T47D (cell line): ENCODE data around the gene SARS2.
"Not testable (repeated sequence)": the region's sequence is repeated elsewhere in the genome, so short reads cannot be mapped to it uniquely, and the experiment has no call there.

Experiments used
- DNase-seq, 2 experiments: peaks; one replicate each; pipeline versions ENCODE4 v3.0.0 to v3.0.0-alpha.2; 2011 to 2012; ENCODE audit warnings: low read depth in 1 of 2, low spot score in 1 of 2
- JUND ChIP-seq: IDR thresholded peaks from 2 replicates; pipeline ENCODE4 v1.6.1; 2012; ENCODE audit warnings: low read depth
- in situ Hi-C: cut with HindIII; loops from 2 replicates; pipeline ENCODE4 v1.10.0; 2016; ENCODE audit warnings: low sequenced_read_pairs, low pct_unique_long_range_greater_than_20kb

SARS2 gene, protein sequence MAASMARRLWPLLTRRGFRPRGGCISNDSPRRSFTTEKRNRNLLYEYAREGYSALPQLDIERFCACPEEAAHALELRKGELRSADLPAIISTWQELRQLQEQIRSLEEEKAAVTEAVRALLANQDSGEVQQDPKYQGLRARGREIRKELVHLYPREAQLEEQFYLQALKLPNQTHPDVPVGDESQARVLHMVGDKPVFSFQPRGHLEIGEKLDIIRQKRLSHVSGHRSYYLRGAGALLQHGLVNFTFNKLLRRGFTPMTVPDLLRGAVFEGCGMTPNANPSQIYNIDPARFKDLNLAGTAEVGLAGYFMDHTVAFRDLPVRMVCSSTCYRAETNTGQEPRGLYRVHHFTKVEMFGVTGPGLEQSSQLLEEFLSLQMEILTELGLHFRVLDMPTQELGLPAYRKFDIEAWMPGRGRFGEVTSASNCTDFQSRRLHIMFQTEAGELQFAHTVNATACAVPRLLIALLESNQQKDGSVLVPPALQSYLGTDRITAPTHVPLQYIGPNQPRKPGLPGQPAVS

DNA sequence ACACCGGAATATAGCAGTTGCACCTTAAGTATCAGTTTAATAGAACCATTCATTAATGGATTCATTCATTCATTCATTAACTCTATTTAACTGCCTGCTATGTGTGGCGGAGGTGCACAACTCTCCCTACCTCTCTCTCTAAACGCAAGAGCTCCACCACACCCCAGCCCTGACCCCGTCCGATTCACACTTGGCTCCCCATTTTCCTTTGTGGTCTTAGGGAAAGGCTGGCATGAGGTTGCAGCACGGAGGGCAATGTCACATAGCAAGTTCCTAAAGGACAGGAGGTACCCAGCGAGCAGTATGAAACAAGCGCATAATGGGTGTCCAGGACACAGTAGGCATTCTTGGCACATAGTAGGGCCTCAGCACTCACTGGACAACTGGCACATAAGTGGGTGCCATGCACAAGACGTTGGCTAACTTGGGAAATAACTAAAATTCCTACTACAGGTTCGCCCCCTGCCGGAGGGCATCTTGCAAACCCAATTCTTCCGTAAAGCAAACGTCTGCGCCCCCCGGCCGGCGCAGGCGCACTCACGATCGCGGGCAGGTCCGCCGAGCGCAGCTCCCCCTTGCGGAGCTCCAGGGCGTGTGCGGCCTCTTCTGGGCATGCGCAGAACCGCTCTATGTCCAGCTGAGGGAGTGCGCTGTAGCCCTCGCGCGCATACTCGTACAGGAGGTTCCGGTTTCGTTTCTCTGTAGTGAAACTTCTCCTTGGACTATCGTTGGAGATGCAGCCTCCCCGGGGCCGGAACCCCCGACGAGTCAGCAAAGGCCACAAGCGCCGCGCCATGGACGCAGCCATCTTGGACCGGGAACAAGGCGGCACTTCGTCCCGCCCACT is at the start of gene SARS2:
Gene SARS2 (minus strand): TSS at position 835 of the 847 bp plus-strand sequence. CDS start 27 bp downstream, at position 808.
- in situ Hi-C loops: no loop called here
- no peak for TF ChIP-seq JUND
- DNase-seq: peak; percentile 73 to 93

DNA sequence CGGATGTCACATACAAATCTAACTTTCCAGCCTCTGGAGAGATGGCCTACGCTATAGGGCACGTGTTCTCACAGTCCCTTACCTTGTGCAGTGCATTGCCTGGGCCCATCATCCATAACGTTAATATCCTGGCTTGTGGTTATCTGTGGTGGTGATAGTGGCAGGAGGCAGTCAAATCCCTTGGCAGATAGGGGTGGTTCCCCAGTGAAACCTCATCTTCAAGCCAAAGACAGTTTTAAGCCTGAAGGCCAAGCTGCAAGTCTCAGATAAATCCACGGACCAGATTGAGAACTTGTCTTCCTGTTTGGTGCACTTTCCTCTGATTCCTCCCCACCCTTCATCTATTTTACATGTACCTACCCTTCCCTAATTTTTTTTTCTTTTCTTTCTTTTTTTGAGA is 49.2 kb upstream of the SARS2 start:
- DNase-seq: no peak
- in situ Hi-C loops: no loop called here
- TF ChIP-seq JUND: no peak

DNA sequence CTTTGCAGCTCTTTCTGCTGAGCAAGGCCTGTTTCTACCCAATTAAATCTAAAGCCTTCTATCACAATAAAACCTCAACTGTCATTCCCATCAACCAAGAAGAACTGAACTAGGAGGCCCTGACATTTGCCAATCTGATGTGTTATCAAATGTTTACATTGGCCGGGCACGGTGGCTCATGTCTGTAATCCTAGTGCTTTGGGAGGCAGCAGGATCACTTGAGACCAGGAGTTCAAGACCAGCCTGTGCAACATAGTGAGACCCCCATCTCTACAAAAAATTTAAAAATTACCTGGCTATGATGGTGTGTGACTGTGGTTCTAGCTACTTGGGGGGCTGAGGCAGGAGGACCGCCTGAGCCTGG is 47.7 kb upstream of the SARS2 start:
- in situ Hi-C loops: no loop called here
- no peak for DNase-seq
- TF ChIP-seq JUND: no peak

DNA sequence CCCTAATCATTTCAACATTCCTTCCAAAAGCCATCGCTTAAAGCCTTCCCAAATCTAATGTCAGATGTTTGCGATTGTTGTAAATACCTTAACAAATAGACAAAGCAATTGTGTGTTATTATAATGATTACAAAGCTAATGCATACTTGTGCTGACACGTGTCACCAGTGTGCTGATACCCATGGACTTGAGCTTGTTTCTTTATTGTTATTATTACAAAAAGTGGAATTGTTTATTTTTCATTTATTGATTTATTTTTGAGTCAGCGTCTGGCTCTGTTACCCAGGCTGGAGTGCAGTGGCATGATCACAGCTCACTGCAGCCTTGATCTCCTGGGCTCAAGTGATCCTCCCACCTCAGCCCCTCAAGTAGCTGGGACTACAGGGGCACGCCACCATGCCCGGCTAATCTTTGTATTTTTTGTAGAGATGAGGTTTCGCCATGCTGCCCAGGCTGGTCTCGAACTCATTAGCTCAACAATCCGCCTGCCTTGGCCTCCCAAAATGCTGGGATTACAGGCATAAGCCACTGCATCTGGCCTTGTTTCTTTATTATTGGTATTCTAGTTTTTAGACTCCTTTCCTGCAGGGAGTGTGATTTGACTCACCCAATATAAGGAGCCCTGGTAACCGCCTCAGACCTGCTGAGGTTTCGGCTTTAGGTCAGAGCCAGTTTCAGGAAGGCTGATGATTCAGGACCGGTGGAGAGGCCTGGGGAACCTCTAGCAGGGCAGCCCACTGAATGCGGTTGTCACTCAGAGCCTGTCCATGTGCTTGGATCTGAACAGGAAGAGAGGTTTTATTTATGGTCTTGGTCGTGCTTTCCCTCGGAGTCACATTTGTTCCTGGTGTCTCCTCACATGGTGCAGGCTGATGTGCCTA is 47.1 kb upstream of the SARS2 start:
- no peak for TF ChIP-seq JUND
- DNase-seq: no peak
- in situ Hi-C loops: no loop called here

DNA sequence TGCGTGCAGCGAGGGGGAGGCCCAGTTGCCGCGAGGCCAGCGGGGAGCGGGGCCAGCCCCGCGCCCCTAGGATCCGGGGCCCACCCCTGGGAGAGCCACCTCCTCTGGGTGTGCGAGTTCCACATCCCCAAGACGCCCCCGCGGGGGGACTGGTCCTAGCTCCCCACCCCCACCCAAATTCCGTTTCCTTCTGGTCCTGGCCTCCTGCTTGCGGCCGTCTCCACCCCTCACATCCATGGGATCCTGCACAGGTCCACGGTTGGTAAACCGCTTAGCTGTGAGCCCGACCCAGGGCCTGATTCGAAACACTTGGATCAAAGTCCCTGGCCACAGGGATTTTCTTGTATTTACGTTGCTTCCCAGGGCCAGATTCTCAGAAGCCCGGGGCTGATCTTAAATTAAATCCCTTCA is 45.3 kb upstream of the SARS2 start:
- in situ Hi-C loops: no loop called here
- no peak for TF ChIP-seq JUND
- peak in 1 of 2 experiments; percentile 31 for DNase-seq

DNA sequence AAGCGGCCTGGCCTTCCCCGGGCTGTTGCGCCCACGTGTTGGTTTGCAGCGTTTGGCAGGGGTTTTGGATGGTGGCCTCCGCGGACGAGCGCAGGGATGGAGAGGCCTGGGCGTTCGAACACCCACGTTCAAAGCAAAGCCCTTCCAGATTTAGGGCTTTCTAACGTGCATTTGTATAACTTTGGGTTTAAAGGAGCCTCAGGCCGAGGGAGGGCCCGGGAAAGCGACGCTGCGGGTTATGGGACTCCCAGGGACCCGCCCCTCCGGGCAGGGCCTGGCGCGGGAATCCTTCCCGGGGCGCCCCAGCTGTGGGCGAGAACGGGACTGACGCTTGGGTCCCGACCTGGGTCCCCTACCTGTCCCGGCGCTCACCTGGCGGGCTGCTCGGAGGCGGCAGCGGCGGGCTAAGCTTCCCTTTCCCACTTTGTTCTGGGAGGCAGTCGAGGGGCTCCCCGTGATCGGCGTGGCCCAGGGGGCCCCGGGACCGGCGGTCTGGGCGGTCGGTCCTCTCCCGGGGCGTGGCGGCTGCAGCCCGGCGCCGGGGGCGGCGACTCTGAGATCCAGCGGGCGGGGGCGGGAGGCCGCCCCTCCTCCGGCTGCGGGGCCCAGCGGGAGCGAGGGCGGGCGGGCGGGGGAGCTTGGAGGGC is 44.8 kb upstream of the SARS2 start, which contains the start of gene FBXO17:
Gene FBXO17 (minus strand): TSS at position 529 of the 647 bp plus-strand sequence. CDS start 25,423 bp downstream, outside the sequence.
- DNase-seq: peak in 1 of 2 experiments; percentile 60
- in situ Hi-C loops: no loop called here
- TF ChIP-seq JUND: no peak

DNA sequence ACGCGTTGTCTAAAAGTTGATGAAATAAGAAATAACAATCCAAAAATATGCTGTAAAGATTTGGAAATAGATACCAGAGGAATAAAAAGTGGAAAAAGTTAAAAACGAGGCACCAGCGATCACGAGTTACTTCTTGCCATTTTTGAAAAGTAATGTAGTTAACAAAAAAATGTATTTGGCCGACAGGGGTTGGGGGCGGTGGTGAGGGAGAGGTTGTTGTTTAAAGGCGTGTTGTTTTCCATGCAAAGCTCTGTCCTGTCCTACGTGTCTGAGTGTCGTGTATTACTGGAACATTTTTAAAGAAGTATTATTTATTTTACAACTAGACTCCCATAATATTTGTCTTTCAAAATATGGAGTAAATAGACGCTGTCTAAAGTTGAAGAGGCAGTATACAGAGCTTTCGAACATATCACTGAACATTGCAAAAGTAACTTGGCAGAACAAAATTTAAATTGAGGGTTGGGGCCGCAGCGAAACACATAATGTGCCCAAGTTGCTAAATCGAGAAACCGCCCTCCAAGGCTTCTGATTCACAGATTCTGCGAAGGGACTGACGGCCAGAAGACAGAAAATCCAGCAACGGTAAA is 44.2 kb upstream of the SARS2 start:
- no peak for DNase-seq
- in situ Hi-C loops: no loop called here
- no peak for TF ChIP-seq JUND

DNA sequence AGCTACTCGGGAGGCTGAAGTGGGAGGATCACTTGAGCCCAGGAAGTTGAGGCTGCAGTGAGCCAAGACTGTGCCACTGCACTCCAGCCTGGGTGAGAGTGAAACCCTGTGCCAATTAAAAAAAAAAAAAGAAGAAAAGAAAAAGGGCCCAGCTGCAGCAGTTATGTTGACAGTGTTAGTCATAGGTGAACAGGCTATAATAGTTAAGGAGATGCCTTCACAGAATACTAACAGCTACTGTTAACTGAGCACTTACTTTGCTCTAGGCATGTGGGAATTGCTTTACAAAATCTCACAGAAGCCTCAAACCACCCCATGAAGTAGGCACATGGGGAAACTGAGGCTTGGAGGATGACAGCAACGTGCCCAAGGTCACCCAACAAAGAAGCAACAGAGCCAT is 41.1 kb upstream of the SARS2 start:
- in situ Hi-C loops: no loop called here

DNA sequence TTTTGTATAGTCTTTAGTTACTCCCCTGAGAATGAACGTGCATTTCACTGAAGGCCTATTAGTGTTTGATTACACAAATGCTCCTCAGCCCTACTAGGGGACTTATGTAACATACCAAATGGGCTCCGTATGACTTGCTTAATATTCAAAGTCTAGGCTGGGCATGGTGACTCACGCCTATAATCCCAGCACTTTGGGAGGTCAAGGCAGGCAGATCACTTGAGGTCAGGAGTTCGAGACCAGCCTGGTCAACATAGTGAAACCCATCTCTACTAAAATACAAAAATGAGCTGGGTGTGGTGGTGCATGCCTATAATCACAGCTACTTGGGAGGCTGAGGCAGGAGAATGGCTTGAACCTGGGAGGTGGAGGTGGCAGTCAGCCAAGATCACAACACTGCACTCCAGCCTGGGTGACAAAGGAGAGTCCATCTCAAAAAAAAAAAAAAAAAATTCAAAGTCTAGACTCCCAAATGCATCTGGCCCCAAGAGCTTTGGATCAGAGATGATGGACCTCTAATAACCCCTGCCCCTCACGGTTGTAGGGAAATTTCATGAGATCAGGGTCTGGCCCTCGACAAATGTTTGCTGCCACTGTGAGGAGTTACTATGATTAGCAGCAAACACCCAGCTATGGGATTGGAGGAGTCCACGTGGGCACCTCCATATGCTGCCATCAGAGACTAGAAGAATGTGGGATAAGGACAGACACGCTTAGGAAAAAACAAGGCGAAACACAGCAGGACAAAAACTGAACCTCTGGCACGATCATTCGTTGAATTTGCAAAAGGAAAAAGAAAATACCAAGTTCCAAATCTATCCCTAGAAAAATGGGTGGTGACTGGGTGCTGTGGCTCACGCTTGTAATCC is 40.3 kb upstream of the SARS2 start:
- in situ Hi-C loops: no loop called here
- no peak for DNase-seq
- no peak for TF ChIP-seq JUND

More for the DNA sequence above, 41.1 kb upstream of the SARS2 start:
- no peak for TF ChIP-seq JUND
- no peak for DNase-seq

DNA sequence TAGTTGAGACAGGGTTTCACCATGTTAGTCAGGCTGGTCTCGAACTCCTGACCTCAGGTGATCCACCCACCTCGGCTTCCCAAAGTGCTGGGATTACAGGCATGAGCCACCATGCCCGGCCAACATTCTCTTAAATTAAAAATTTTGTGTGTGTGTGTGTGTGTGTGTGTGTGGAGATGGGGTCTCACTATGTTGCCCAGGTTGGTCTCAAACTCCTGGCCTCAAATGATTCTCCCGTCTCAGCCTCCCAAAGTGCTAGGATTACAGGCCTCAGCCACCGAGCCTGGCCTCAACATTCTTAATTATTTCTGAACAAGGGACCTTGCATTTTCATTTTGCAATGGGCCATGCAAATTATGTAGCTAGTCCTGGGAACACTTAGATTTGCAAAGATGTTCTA is 35.6 kb upstream of the SARS2 start:
- DNase-seq, in situ Hi-C loops: not testable (repeated sequence)
